ENCODE data around the gene APOBR.

- TF ChIP-seq POLR2AphosphoS5 (IDR thresholded peaks at IDR 0.05; ENCODE audit: low read depth, low read length) (no peak), POLR2A (IDR thresholded peaks at IDR 0.05; ENCODE audit: low read depth, low read length) (no peak), TAF1 (IDR thresholded peaks at IDR 0.05; ENCODE audit: low read depth, low read length) (no peak)
Measured at GRCh38 chr16:28527985-28528384, 33.5 kb downstream of the APOBR start.
